Stimulated activated CD8-positive, alpha-beta memory T cell treated with anti-CD3 and anti-CD28 coated beads, Interleukin-2, amount 100 ng/mL, for 48 hours (primary cell): ENCODE data around the gene S100B.

Source experiments
- DNase-seq, 2 donors: peaks; one replicate each; pipeline ENCODE4 v3.0.0-alpha.2; 2020; ENCODE audit warnings: low read depth in 2 of 2

Gene S100B

DNA sequence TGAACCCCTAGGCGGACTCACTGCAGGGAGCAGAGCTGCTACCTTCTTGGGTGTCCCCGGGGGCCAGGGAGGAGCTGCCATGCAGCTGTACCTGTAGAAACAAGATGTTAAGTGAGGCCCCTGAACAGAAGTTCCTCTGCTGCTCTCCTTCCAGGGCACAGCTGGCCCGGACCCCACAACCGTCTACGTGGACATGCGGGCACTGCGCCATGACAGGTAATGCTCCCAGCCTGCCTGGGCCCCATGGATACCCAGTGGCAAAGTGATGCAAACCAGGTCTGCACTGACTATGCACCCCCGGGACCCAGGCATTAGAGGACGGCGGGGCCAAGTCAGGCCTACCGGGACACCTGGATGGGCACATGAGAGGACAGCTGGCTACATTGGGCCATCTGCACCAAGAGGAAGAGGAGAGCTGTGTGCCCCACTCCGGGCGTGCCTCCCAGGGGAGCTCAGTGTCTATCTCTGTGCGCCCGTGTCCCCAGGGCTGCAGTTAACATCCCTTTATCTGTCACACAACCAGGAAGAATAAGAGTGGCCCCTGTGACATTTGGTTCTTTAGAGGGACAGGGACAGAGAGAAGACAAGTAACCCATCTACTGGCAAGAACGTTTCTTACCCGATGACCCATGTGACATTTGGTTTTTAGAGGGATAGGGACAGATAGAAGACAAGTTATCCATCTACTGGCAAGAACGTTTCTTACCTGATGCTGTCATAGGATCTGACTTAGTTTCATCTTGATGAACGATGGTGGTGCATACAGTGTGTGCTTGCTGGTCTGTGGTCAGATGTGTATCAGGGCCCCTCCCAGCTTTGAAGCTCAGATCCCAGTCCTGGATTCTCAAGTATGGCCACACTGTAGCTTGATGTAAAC, 44.1 kb downstream of the S100B start:
- DNase-seq: no peak

- DNase-seq: peak; percentile 43 to 51
Measured at GRCh38 chr21:46559291-46559983, 45.4 kb downstream of the S100B start.

- DNase-seq: no peak
Measured at GRCh38 chr21:46557919-46558392, 46.9 kb downstream of the S100B start.

GRCh38 chr21:46557469-46557868, 47.4 kb downstream of the S100B start:
- DNase-seq: no peak

DNA sequence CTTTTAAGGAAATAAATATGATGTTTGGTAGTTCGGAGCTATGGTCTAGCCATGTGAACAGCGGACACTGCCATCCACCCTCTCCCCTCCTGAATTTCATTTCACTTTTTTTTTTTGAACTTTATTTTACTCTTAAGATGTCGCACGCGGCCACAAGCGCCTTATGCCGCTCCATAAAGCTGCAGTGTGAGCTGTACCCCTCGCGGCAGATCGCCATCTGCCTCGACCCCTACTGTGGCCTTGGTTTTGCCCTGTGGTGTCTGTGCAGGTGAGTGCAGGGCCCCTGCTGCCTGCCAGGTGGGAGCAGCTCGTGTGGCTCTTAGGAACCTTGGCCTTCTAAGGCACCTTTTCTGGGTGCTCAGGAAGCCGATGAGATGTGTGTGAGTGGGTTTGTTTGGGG, 48.1 kb downstream of the S100B start:
- DNase-seq: no peak

- DNase-seq: no peak
Measured at GRCh38 chr21:46555678-46556077, 49.2 kb downstream of the S100B start.

GRCh38 chr21:46555225-46555617, 49.7 kb downstream of the S100B start:
- no peak for DNase-seq

GRCh38 chr21:46554431-46555224, 50.3 kb downstream of the S100B start:
- no peak for DNase-seq

GRCh38 chr21:46553993-46554392, 50.9 kb downstream of the S100B start:
- no peak for DNase-seq

GRCh38 chr21:46552865-46553379, 52.0 kb downstream of the S100B start:
- DNase-seq: no peak

DNA sequence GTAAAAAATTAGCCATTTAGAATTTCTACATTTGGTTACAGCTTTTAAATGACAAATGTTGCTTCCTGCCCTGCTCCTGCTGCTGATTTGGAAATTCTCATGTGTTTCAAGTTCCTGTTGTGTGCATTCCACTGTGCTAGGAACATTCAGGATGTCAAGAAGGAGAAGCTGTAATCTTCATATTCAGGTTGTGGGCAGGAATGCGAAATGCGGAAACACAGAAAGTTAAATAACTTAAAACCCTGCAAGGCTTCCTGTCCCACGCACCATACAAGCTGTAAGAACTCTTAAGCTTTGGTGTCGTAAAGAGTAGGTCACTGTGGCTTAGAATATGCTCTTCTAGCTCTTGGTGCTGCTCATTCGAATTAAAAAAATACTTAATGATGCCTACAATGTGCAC, 52.6 kb downstream of the S100B start:
- no peak for DNase-seq

DNA sequence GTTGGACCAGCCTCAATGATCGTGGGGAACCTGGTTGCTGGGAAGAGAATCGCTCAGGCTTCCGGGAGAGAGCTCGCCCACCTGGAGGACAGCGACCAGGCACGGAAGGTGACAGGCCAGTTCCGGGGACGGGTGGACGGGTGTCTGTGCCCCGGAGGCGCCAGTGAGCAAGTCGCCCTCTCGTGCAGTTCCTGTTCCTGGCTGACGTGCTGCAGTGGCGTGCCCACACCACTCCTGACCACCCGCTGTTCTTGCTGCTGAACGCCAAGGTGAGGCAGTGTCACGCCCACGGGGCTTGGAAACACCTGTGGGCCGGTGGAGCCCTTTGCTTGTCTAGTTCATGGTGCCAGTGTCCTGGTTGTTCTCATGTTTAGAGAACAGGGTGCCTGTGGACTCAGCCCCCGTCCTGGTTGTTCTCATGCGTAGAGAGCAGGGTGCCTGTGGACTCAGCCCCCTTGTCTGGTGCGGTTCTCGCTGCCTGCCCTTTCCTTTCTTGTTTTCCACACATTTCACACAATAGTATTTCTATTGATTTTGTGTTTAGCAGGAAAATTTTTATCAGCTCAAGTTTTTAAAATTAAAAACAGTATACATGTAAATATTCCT, 53.1 kb downstream of the S100B start:
- DNase-seq: peak; percentile 26 to 34

DNA sequence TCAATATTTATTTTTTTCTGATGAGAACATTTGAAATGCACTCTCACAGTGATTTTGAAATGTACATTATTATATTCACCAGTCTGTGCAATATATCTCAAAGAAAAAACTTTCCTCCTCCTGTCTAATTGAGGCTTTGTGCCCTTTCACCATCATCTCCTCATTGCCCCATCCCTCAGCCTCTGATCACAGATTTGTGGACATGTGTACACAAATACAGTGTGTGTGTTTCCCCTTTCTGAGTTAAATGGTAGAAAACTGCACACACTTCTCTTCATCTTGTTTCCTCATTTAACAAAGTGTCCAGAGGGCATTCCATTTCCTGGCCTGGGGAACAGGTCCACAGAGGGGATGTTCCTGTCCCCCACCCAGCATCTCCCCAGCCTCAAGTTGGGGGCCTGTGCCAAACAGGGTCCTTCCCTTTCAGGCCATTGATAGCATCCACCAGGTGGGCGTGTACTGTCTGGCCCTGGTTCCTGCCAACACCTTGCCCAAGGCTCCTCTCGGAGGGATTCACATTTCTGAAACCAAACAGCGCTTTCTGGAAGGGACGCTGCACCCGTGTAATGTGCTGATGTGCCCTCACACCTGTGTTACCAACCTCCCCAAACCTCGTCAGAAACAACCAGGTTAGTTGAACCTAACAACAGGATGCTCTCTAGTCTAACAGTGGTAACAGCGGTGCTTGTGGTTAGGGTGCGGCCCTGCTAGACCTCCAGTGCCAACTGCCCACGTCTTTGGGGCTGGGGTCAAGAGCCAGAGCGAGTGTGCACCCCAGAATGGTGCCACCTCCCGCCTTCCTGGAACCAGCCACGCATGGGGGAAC, 54.6 kb downstream of the S100B start:
- no peak for DNase-seq

DNA sequence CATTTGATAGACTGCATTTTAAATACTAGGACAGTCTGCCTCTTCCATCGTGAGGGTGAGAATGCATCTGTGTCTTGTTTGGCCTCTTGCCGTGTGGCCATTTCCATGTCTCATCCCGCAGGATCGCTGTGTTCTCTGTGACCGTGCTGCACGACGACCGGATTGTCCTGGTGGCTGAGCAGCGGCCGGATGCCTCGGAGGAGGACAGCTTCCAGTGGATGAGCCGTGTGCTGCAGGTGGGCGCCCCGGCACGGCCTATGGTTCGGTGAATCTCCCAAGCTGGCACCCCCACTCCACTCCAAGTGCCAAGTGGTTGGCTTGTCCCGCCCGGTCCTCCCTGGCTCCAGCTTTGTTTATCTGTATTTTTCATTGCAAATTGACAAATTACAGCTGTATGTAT, 55.2 kb downstream of the S100B start:
- no peak for DNase-seq
